GF-D8 (cell line): ENCODE results near the gene SOX9.
"Not testable (repeated sequence)": the region's sequence is repeated elsewhere in the genome, so short reads cannot be mapped to it uniquely, and the experiment has no call there.

ENCODE experiments used
- DNase-seq: peaks from one replicate; lab custom pipeline; 2025; lab: John Stamatoyannopoulos, UW

Gene SOX9

GRCh38 chr17:72126575-72127486 lies 6.0 kb downstream of the SOX9 start:
- DNase-seq, result no peak

GRCh38 chr17:72128039-72128438 lies 7.2 kb downstream of the SOX9 start:
- no peak for DNase-seq

GRCh38 chr17:72134608-72135394 lies 14.0 kb downstream of the SOX9 start:
- DNase-seq, result no peak

GRCh38 chr17:72135546-72136325 lies 14.9 kb downstream of the SOX9 start:
- DNase-seq, result no peak

- no peak for DNase-seq
Observed at GRCh38 chr17:72136692-72137091, 15.9 kb downstream of the SOX9 start.

- DNase-seq, result no peak
Observed at GRCh38 chr17:72137161-72137560, 16.3 kb downstream of the SOX9 start.

- DNase-seq, result no peak
Observed at GRCh38 chr17:72139212-72139611, 18.4 kb downstream of the SOX9 start.

- no peak for DNase-seq
Observed at GRCh38 chr17:72141336-72141735, 20.5 kb downstream of the SOX9 start.

- DNase-seq, result not testable (repeated sequence)
Observed at GRCh38 chr17:72142097-72142496, 21.3 kb downstream of the SOX9 start.

GRCh38 chr17:72142614-72143013 lies 21.8 kb downstream of the SOX9 start:
- DNase-seq, result no peak

GRCh38 chr17:72143245-72143644 lies 22.4 kb downstream of the SOX9 start:
- DNase-seq, result no peak

- DNase-seq, result no peak
Observed at GRCh38 chr17:72144101-72144500, 23.3 kb downstream of the SOX9 start.

- no peak for DNase-seq
Observed at GRCh38 chr17:72145562-72145961, 24.7 kb downstream of the SOX9 start.

GRCh38 chr17:72145962-72146361 lies 25.1 kb downstream of the SOX9 start:
- DNase-seq, result no peak

- DNase-seq, result no peak
Observed at GRCh38 chr17:72146371-72146770, 25.6 kb downstream of the SOX9 start.

GRCh38 chr17:72150632-72151460 lies 30.0 kb downstream of the SOX9 start:
- DNase-seq, result no peak

- DNase-seq, result no peak
Observed at GRCh38 chr17:72151565-72152386, 31.0 kb downstream of the SOX9 start.

GRCh38 chr17:72152387-72152929 lies 31.6 kb downstream of the SOX9 start:
- DNase-seq, result no peak

GRCh38 chr17:72158895-72159885 lies 38.4 kb downstream of the SOX9 start:
- no peak for DNase-seq
